AML-193 (cell line): ENCODE data around the gene FCRLA.

Experiments used
- DNase-seq, 2 experiments: peaks; one replicate each; lab custom pipeline; 2025; lab: John Stamatoyannopoulos, UW

The FCRLA gene

DNA sequence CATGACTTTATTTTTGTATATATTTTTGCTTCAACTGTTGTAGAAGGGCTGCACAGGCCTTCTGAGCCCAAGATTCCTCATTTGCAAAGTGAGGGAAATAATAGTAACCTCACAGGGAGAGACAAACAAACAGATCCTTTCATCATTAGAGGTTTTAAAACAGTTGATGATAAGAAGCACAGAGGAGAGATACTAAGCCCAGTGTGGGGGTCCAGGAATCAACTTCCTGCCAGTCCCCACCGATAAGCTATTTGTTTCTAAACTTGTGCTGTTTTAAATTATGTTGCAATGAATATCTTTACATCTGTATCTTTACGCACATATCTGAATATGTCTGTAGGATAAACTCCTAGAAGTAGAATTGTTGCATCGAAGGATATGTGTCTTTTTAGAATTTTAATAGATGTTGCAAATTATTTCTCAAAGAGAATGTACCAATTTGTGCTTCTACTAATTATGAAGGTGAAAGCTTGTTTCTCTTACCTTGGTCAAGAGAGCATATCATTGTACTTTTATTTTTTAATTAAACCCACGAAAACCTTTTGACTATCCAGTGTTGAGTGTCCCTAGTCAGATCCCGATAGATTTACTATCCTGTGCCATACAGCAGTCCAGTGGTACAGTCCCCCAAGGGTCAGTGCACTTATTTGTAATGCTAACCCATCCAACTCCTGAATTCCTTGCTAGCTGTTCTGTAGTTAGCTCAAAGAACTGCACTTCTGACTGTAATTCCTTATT lies 25.1 kb downstream of the FCRLA start:
- no peak for DNase-seq

DNA sequence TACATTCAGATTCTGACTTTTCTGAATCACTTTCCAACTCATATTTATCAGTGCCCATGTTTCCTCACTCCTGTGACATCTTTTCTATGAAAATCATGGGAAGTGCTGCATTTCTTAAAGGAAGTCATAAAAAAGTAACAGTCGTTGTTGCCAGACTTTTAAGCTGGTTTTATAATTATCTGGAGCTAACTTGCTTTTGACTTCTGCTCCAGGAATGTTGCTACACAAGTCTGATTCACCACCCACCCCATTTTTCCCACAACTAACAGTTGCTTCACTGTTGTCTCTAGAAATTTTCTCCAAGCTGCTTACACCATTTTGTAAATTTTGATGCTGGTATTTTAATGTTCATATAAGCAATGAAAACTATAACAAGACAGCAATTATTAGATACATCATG lies 26.5 kb downstream of the FCRLA start:
- peak in 1 of 2 experiments; percentile 37 for DNase-seq

DNA sequence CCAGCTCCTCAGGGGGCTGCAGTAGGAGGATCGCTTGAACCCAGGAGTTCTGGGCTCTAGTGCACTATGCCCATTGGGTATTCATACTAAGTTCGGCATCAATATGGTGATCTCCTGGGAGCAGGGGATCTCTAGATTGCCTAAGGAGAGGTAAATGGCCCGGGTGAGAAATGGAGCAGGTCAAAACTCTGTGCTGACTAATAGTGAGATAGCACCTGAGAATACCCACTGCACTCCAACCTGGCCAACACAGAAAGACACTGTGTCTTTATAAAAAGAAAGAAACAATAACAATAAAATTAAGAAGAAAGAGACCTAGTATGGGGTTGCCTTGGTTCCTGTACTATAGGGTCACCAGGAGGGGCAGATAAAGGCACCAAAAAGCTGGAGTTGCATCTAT lies 28.8 kb downstream of the FCRLA start:
- no peak for DNase-seq

DNA sequence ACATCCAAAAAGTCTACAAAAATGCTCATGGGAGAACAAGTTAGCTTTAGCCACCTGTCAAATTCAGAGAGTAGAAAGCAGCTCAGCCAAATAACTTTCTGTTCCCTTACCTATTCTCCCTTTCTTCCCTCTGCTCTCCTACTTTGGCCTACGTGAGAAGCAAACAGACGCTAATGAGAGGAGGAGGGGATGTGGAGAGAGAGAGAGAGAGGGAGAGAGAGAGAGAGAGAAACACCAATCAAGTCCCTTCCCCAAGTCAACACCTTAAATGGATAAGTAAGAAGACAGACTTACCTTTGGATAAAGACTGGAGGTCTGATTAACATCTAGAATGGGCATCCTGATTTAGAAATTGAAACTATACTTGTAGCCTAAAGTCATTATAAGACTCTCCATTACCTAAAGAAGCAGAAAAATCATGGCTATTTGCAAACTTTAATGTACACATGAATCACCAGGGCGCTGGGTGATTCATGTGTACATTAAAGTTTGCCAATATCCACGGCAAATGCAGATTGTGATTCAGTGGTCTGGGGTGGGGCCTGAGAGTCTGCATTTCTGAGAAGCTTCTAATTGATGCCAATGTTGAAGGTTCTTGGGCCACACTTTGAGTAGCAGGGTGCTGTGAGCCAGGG lies 29.4 kb downstream of the FCRLA start:
- no peak for DNase-seq

DNA sequence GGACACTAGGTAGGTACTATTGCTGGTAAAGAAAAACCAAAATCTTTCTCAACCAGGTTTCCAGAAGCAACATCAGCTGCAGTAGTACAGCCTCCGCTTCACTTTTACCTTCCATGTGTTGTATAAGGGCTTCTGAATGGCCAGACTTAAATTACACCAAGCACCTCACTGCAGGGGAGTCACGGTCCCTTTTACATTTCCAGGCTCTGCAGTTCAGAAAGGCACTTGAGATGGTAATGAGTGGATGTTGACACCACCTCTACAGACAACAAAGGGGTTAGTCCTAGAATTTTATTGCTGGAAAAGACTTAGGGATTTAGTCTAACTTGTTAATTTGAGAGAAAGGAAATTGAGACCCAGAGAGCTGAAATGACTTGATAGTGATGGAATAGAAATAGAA lies 30.6 kb downstream of the FCRLA start:
- DNase-seq = no peak

DNA sequence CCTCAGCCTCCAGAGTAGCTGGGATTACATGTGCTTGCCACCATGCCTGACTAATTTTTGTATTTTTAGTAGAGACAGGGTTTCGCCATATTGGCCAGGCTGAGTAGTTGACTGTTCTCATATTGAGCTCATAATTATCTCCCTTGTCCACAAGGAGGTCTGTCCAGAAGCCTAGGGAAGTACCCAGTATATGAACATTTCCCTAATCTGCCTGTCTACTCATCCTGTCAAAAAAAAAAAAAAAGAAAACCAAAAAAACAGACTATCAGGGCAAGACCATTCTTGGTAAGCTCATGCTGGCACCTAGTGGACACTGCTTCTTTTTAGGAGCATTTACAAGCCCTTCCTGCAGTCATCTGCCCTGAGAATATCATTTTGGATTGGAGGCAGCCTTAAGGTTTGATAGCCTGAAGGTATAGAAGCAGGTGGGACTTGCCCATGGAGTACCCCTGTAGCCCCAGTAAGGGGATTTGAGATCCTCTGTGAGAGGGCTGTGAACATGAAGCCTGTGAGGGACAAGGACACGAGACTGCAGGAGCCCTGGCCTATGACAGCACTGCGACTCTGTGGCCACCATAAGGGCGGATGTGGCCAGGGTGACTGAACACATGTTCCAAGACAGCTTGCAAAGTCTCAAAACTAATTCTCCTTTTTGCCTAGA lies 31.7 kb downstream of the FCRLA start:
- DNase-seq = peak; percentile 84 to 94

DNA sequence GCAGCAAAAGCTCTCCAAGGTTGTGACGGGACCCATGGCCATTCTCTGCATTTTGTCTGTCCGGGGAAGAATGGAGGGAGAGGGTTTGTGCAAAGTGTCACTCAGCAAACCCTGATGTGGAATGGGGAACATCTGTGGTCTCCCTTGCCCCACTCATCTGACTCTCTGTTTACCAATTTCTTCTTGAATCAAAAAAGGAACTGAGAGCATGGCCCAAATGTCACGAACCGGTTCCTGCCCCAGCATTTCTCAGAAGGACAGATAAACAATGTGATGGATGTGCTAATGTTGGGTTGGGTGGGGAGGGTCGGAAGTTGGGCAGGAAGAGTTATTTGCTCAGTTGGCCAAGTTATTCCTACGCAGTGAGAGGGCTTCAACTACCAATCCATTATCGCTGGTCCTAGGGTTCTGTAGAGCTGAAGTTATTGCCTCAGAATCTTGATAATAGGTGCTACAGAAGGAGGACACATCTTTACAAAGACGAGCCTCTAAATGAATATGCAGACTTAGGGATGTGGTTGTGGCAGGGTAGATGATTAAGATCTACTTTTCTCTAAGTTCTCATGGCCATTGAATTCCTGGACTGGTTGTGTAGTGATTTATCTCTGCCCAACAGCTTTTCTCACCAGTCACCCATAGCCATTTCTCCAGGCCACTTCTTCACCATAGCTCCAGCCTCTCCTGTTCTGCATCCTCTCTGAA lies 33.0 kb downstream of the FCRLA start:
- DNase-seq = no peak

DNA sequence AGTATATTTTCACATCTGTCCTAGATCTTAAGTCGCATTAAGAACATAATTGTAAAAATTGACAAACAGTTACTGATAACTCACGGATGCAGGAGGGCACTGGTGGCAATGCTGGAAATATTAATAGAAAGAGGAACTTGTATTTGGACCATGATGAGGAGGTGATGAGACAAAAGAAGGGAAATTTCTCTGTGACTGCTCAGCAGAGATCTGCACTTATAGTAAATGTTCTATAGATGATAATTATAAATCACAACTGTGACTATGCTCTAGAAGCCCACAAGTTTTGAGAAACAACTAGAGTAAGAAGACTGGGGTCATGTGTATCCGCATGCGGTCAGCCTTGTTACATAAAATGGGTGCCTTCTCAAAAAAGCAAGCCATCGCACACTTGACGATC lies 33.9 kb downstream of the FCRLA start:
- DNase-seq = peak in 1 of 2 experiments; percentile 20

DNA sequence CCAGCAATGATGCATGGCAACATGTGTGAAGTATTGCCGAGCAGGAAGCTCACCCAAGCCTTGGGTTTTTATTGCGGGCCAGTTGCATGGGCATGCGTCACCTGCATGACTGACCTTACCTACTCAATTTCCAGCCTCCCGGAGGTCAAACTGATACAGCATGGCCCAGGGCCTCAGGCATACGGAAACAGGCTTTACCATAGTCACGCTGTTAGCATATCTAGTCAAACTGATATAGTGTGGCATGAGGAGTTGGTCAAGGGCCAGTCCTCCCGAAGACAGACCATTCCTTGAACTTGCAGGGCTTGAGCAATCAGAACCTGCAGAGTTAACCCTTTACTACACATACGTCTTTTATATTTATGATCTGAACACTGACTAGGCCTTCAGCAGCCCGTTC lies 36.2 kb downstream of the FCRLA start:
- DNase-seq = no peak

DNA sequence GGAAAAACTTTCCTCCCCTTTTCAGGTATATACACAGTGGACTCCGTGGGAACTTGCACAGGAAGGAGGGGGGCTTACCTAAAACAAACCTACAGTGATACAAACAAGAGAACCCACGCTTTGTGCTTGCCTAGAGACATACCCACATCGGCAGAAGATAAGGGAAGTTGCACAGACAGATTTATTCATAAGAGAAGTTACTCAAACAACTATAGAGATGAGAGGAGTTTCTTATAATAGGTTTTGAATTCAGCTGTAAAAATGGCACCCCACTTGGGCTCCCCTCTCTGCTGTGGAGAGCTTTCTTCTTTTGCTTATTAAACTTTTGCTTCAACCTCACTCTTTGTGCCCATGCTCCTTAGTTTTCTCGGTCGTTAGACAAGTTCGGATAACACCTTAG lies 40.8 kb downstream of the FCRLA start:
- peak in 1 of 2 experiments; percentile 9 for DNase-seq

DNA sequence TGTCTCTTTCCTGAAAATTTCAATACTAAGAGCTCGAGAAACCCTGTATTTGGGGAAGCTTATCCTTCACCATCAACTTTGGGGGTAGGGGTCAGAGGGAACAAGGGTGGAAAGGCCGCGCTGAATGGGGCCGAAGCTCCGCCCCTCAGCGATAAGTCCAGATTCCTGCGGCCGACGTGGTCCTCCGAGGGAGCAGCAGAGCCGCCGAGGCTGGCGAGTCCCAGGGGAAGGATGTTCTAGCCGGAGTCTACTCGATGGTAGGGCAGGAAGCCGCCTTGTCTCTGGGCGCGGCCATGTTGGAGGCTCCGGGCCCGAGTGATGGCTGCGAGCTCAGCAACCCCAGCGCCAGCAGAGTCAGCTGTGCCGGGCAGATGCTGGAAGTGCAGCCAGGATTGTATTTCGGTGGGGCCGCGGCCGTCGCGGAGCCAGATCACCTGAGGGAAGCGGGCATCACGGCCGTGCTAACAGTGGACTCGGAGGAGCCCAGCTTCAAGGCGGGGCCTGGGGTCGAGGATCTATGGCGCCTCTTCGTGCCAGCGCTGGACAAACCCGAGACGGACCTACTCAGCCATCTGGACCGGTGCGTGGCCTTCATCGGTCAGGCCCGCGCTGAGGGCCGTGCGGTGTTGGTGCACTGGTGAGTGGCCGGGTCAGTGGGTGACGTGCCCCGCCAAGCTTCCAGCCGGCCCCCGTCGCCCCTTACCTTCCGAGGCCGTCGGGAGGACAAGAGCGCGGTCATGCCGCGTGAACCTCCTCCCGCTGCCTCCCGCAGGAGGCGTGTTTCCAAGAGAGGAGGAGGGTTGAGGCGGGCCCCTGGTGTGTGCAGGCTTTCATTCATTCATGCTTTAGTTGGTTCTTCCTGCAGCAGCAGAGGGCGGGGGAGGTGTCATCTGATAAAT lies 42.7 kb downstream of the FCRLA start, which contains the start of gene DUSP12:
TSS of gene DUSP12 (plus strand) at position 278 of the 899 bp plus-strand sequence. CDS start at position 294, 16 bp downstream.
- peak; percentile 87 to 94 for DNase-seq

DNA sequence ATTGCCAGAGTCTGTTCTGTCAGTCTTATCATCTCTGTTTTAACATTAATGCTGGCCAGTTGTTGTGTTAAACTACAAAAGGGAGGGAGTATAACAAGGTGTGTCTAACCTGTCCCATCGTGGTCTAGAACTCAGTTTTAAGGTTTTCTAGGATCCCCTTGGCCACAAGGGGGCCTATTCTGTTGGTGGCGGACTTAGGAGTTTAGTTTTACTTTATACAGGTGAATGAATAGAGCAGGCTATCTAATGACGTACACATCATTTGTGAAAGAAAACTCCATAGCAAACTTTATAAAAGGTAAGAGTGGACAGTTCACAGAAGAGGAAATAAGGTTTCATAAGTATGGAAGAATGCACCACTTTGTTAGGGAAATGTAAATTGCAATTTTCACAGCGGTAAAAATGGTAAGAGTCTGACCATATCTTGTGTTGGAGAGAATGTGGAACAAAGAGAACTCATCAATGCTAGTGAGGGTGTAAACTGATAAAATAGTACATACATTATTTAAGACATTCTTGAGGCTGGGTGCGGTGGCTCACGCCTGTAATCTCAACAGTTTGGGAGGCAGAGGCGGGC lies 56.6 kb downstream of the FCRLA start:
- peak in 1 of 2 experiments; percentile 24 for DNase-seq
